OCI-LY7 (cell line): ENCODE results near the gene UGT1A10. TPM values are rescaled to one million over a fixed set of nuclear protein-coding genes. Genes with fewer than 3 reads are reported as not detected.

Source experiments
- BruUV-seq: library from RNA; stranded (reverse); fragments of 400-500 nt; replicated peaks from 2 replicates; lab custom pipeline; 2021; lab: Mats Ljungman, UMichigan
- CTCF ChIA-PET: fragments of 300-600 bp; sonication (Branson Sonifier 250); formaldehyde crosslinking; loops from one replicate; lab custom pipeline; 2022; ENCODE audit warnings: antibody characterized with exemption; ENCODE audit not compliant: unreplicated experiment; lab: Charles Lee
- POLR2A ChIA-PET: fragments of 300-600 bp; sonication (Branson Sonifier 250); formaldehyde crosslinking; loops from one replicate; lab custom pipeline; 2022; ENCODE audit warnings: antibody characterized with exemption; lab: Charles Lee
- DNase-seq: peaks from one replicate; pipeline ENCODE4 v3.0.0-alpha.2; 2015; ENCODE audit warnings: low spot score
- H2AFZ ChIP-seq: fragments of 200-600 bp; sonication (generic), shearing (Covaris generic); 2 replicates; pipeline ENCODE4 v1.6.1; 2014; ENCODE audit warnings: mild to moderate bottlenecking, antibody characterized with exemption, low read length, moderate library complexity
- H3K27ac ChIP-seq: fragments of 200-600 bp; sonication (generic); 2 replicates; pipeline ENCODE4 v1.5.1; 2014; ENCODE audit warnings: mixed run types, low read depth, mild to moderate bottlenecking, moderate library complexity, low read length, inconsistent platforms; ENCODE audit not compliant: poor library complexity, severe bottlenecking
- H3K36me3 ChIP-seq: fragments of 200-600 bp; sonication (generic); 2 replicates; pipeline ENCODE4 v1.6.1; 2014; ENCODE audit warnings: mild to moderate bottlenecking, antibody characterized with exemption, low read length, moderate library complexity, mixed read lengths; ENCODE audit not compliant: insufficient read depth
- H3K4me1 ChIP-seq: fragments of 200-600 bp; sonication (generic); 2 replicates; pipeline ENCODE4 v1.5.1; 2014; ENCODE audit warnings: mild to moderate bottlenecking, low read length; ENCODE audit not compliant: insufficient read depth, poor library complexity, severe bottlenecking
- H3K4me2 ChIP-seq: fragments of 200-600 bp; sonication (generic); 2 replicates; pipeline ENCODE4 v1.6.1; 2014; ENCODE audit warnings: mild to moderate bottlenecking, low read length
- H3K4me3 ChIP-seq: fragments of 200-600 bp; sonication (generic); 2 replicates; pipeline ENCODE4 v1.5.1; 2014; ENCODE audit warnings: mild to moderate bottlenecking, low read depth, low read length; ENCODE audit not compliant: poor library complexity, severe bottlenecking
- H3K79me2 ChIP-seq: fragments of 200-600 bp; sonication (generic); 2 replicates; pipeline ENCODE4 v1.6.1; 2016; ENCODE audit warnings: low read depth, mild to moderate bottlenecking, low read length, moderate library complexity, mixed read lengths; ENCODE audit not compliant: insufficient read depth
- H3K9me2 ChIP-seq: fragments of 200-600 bp; sonication (generic); 2 replicates; pipeline ENCODE4 v1.6.1; 2016; ENCODE audit warnings: mild to moderate bottlenecking, low read length, mixed read lengths; ENCODE audit not compliant: insufficient read depth
- H3K9me3 ChIP-seq: fragments of 200-600 bp; sonication (generic); 2 replicates; pipeline ENCODE4 v1.6.1; 2014; ENCODE audit warnings: mild to moderate bottlenecking, mixed run types, low read length, mixed read lengths
- H4K20me1 ChIP-seq: fragments of 200-600 bp; sonication (generic); 2 replicates; pipeline ENCODE4 v1.6.1; 2014; ENCODE audit warnings: mild to moderate bottlenecking, antibody characterized with exemption, low read length, moderate library complexity, mixed read lengths; ENCODE audit not compliant: insufficient read depth
- EZH2phosphoT487 ChIP-seq: fragments of 200-600 bp; sonication (generic); IDR thresholded peaks from 2 replicates; pipeline ENCODE4 v1.6.1; 2018; ENCODE audit warnings: low read depth, borderline replicate concordance, mild to moderate bottlenecking, mixed run types, antibody characterized with exemption, low read length, moderate library complexity, mixed read lengths
- intact Hi-C: fragments of 100-400 bp; cut with micrococcal nuclease; formaldehyde crosslinking; loops from one replicate; pipeline ENCODE4 v1.10.0; 2022; ENCODE audit not compliant: unreplicated experiment
- total RNA-seq, 2 experiments: library from RNA; depleted of rRNA in 1 of 2; stranded (reverse); fragments of >200 nt in 1 of 2; shearing (Covaris generic) in 1 of 2; gene quantifications; 2 replicates each; pipeline ENCODE4 v1.2.3, GENCODE V29; 2014 to 2022
- TF ChIP-seq, protein P1 (sequence below): fragments of 200-600 bp; sonication (generic); conservative IDR thresholded peaks from 2 replicates; pipeline ENCODE4 v1.5.1; 2014; ENCODE audit warnings: mild to moderate bottlenecking, antibody characterized with exemption, low read length, moderate library complexity, mixed read lengths

The UGT1A10 gene
- total RNA-seq, 2 experiments from 2014 or later, result not detected

DNA sequence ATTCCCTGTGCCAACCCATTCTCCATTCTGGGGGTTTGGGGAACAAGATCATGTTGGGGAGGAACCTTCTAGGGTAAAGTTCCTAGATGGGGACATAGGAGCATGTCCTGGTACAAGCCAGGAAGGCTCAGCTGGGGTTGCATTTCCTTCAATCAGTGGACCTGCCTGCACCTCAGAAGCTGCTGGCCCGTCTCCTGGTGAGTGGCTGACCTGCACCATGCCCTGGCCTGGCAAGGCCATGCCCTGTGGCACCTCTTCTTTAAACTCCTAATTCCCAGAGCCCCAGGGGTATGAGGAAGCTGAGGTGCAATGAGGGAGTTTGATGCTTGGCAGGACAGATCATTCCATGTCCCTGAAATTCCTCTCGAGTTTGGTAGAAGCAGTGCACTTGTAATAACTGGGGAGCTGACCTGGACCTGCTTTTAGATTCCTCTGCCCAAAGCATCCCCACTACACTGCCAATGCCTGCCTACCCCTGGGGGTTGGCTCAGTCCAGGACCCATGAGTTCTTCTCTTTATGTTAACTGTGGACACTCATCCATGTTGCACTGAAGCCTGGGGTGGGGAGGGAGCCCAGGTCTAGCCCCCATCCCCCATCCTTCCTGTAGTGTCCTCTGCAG lies 167.2 kb downstream of the UGT1A10 start:
- CTCF ChIA-PET, result no interaction called here
- Histone ChIP-seq H3K79me2 (no peaks in the 10 kb centered on the region), H3K4me1 (peaks cover 11% of the 10 kb centered on the region), H4K20me1 (no peaks in the 10 kb centered on the region), H3K9me3 (no peaks in the 10 kb centered on the region), H3K4me2 (no peak overlapping the region), H2AFZ (no peak overlapping the region), H3K4me3 (no peak overlapping the region), H3K9me2 (no peaks in the 10 kb centered on the region), H3K27ac (no peak overlapping the region), H3K36me3 (no peaks in the 10 kb centered on the region)
- DNase-seq, result no peak
- POLR2A ChIA-PET, result no interaction called here
- no TSS peak for BruUV-seq
- TF ChIP-seq, protein P1, sequence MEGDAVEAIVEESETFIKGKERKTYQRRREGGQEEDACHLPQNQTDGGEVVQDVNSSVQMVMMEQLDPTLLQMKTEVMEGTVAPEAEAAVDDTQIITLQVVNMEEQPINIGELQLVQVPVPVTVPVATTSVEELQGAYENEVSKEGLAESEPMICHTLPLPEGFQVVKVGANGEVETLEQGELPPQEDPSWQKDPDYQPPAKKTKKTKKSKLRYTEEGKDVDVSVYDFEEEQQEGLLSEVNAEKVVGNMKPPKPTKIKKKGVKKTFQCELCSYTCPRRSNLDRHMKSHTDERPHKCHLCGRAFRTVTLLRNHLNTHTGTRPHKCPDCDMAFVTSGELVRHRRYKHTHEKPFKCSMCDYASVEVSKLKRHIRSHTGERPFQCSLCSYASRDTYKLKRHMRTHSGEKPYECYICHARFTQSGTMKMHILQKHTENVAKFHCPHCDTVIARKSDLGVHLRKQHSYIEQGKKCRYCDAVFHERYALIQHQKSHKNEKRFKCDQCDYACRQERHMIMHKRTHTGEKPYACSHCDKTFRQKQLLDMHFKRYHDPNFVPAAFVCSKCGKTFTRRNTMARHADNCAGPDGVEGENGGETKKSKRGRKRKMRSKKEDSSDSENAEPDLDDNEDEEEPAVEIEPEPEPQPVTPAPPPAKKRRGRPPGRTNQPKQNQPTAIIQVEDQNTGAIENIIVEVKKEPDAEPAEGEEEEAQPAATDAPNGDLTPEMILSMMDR, result no peak
- TF ChIP-seq EZH2phosphoT487, result no peak
- intact Hi-C loops, result no loop called here

DNA sequence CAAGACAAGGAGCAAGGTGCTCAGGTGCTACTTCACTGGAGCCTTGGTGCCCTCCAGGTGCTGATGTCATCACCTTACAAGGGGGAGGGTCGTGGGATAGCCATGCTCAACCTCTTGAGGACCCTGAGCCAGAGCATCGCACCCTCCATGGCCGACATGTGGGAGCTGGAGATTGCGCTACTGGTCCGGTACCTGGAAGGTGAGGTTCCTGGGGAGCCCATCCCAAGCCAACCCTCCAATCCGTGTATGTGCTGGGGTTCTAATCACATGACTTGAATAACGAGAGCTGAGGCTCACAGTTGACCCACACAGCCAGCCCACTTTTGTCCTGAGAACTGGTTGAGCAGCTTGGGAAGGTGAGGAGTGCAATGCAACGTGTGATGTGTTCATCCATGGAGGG lies 167.7 kb downstream of the UGT1A10 start:
- no peak overlapping the region for H3K27ac ChIP-seq
- peaks cover 11% of the 10 kb centered on the region for H3K4me1 ChIP-seq
- H3K36me3 ChIP-seq, result no peaks in the 10 kb centered on the region
- no peak overlapping the region for H3K4me2 ChIP-seq
- H2AFZ ChIP-seq, result no peak overlapping the region
- no peaks in the 10 kb centered on the region for H3K9me2 ChIP-seq
- intact Hi-C loops, result no loop called here
- H3K79me2 ChIP-seq, result no peaks in the 10 kb centered on the region
- no peak for DNase-seq
- ChIA-PET POLR2A (no interaction called here), CTCF (no interaction called here)
- no peak for TF ChIP-seq EZH2phosphoT487
- TF ChIP-seq, protein P1, result no peak
- H3K9me3 ChIP-seq, result no peaks in the 10 kb centered on the region
- no peak overlapping the region for H3K4me3 ChIP-seq
- BruUV-seq, result no TSS peak
- H4K20me1 ChIP-seq, result no peaks in the 10 kb centered on the region

DNA sequence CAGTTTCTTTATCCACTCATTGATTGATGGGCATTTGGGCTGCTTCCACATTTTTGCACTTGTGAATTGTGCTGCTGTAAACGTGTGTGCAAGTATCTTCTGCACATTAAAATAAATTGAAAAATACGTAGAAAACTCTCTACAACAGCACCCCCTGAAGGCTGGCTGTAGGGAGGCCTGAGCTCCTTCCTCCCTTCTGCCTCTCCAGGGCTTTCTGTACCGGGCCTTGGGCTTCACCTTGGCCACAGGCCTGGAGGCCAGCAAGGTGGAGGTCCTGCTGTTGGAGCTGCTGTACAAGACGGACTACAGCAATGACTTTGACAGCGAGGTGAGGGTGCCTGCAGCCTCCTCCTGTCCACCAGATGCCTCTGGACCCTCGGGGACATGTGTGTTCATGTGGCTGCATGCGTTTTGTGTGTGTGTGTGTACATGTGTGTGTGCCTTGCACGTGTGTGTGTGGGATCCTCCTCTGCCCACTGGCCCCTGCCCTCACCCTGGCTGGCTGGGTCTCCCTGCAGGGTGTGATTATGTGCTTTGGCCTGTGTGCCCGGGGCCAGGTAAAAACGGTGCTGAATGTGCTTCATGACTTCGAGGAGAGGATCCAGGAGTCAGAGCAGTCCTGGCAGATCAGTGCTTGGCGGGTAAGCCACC lies 171.1 kb downstream of the UGT1A10 start:
- Histone ChIP-seq H3K36me3 (no peaks in the 10 kb centered on the region), H4K20me1 (no peaks in the 10 kb centered on the region), H3K4me1 (no peaks in the 10 kb centered on the region), H2AFZ (no peak overlapping the region), H3K9me2 (no peaks in the 10 kb centered on the region), H3K4me2 (no peak overlapping the region), H3K9me3 (no peaks in the 10 kb centered on the region), H3K4me3 (no peak overlapping the region), H3K79me2 (no peaks in the 10 kb centered on the region), H3K27ac (no peak overlapping the region)
- no peak for DNase-seq
- intact Hi-C loops, result no loop called here
- no TSS peak for BruUV-seq
- TF ChIP-seq EZH2phosphoT487, result no peak
- TF ChIP-seq, protein P1, result peak; percentile 46
- CTCF ChIA-PET, result no interaction called here
- POLR2A ChIA-PET, result interaction anchor here (0.5 kb wide), 1 partner anchor 37 kb away, joined by 3 read pairs; no protein-coding TSS in a partner anchor
